ENCODE measurements around the gene RBKS.

Gene RBKS

DNA sequence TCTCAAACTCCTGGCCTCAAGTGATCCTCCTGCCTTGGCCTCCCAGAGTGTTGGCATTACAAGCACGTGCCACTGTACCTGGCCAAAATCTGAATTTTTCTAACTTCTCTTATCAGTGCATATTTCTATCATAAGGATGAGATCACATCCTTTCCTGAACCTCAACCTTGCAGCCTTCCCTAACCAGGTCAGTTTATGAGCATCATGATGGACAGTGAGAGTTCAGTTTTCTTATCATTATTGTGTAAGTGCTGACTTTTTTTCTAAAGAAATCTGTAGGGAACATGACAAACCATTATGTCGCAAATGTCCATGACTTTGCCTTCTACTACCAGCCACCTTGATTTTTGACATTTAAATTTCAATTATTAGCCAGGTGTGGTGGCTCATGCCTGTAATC, 87.1 kb downstream of the RBKS start:
- peaks cover 25 to 98% (median 76%) of the 10 kb centered on the region in 10 experiments for H3K4me1 ChIP-seq
- H4K20me1 ChIP-seq: no peaks in the 10 kb centered on the region
- peak overlapping the region in 10 of 11 experiments; percentile 53 to 99 (median 94); a peak in 19 of 22 replicates for H3K27ac ChIP-seq
- no peak overlapping the region for H3K4me3 ChIP-seq
- no peaks in the 10 kb centered on the region for H3K27me3 ChIP-seq
- 0 out of 22 replicates have a peak, but pooled peaks cover 0 to 9% (median 0%) of the 10 kb centered on the region in 11 experiments for H3K9me3 ChIP-seq (replicated peaks in 1 of 11)
- peak overlapping the region in 10 of 11 experiments; percentile 39 to 84 (median 77); a peak in 18 of 22 replicates for H3K4me2 ChIP-seq
- no peak for TF ChIP-seq Cebpa-rat (IDR thresholded peaks at IDR 0.05)
- H3K36me3 ChIP-seq: no peaks in the 10 kb centered on the region
- H3K9ac ChIP-seq: peak overlapping the region in 7 of 11 experiments; percentile 42 to 86 (median 64); a peak in 12 of 22 replicates

DNA sequence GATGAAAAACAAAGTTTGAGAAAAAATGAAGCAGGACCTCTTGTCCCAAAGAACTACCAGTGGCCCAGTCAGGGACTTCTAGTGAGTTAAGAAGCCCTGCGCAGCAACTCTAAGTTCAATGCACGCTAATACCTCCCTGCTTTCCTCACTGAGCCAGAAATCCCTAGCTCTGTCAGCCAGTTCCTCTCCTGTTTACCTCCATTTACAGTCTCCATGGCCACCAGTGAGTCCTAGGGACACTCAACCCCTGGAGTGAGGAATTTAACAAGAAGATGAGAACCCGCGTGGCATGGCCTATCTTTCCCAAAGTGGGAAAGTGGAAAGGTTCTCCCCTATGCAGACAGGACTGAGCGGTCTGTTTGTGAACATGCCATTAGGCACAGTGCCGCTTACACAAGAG, 87.6 kb downstream of the RBKS start:
- Histone ChIP-seq H3K9ac (peak overlapping the region in 5 of 11 experiments; percentile 38 to 86 (median 82); a peak in 9 of 22 replicates), H3K27me3 (no peaks in the 10 kb centered on the region), H4K20me1 (no peaks in the 10 kb centered on the region), H3K4me3 (no peak overlapping the region), H3K27ac (peak overlapping the region in 10 of 11 experiments; percentile 53 to 99 (median 94); a peak in 19 of 22 replicates), H3K4me2 (peak overlapping the region in 6 of 11 experiments; percentile 70 to 84 (median 80); a peak in 12 of 22 replicates), H3K4me1 (peaks cover 25 to 98% (median 75%) of the 10 kb centered on the region in 10 experiments), H3K9me3 (replicated peaks in 1 of 11) (0 out of 22 replicates have a peak, but pooled peaks cover 0 to 9% (median 0%) of the 10 kb centered on the region in 11 experiments), H3K36me3 (no peaks in the 10 kb centered on the region)
- no peak for TF ChIP-seq Cebpa-rat (IDR thresholded peaks at IDR 0.05)

DNA sequence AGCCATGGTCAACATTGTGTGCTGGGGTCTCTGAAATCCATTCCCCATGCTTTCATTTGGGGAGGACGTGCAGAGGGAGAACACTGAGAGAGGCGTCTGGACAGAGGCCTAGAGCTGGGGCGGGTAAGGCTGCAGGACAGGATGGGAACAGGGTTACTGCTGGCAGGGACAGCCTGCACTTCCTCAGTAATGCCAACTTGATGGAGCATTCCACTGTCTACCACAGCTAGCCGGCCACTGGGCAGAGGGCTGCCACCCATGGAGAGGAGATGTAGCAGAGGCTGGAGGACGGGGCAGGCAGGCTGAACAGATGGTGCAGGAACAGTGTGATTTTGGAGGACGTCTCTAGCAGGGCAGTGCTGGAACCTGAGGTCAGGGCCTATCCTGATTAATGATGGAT, 89.3 kb downstream of the RBKS start:
- H3K36me3 ChIP-seq: no peaks in the 10 kb centered on the region
- peak overlapping the region in 8 of 11 experiments; percentile 13 to 71 (median 45); a peak in 11 of 22 replicates for H3K27ac ChIP-seq
- peak overlapping the region in 4 of 11 experiments; percentile 12 to 86 (median 50); a peak in 8 of 22 replicates for H3K4me2 ChIP-seq
- H3K4me1 ChIP-seq: peaks cover 28 to 98% (median 75%) of the 10 kb centered on the region in 10 experiments
- H3K9me3 ChIP-seq (replicated peaks in 1 of 11): 0 out of 22 replicates have a peak, but pooled peaks cover 0 to 9% (median 0%) of the 10 kb centered on the region in 11 experiments
- no peaks in the 10 kb centered on the region for H3K27me3 ChIP-seq
- no peak for TF ChIP-seq Cebpa-rat (IDR thresholded peaks at IDR 0.05)
- no peaks in the 10 kb centered on the region for H4K20me1 ChIP-seq
- H3K9ac ChIP-seq: no peak overlapping the region
- H3K4me3 ChIP-seq: no peak overlapping the region

DNA sequence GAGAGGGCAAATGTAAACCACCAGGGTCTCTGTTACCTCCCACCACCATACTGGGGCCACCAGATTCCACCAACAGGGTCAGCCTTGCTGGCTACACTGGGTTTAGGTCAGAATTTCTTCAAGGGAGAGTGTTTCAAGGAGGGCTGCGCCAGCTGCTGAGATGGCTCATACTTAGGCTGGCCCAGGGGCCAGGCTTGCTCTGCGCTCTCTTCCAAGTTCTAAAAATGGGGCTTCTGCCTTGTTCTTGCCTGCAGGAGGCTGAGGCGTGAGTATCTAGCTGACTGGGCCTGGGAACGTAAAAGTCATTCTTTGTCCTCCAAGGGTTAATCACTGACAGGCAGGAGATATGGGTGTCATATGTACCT, 90.6 kb downstream of the RBKS start:
- Histone ChIP-seq H3K9ac (no peak overlapping the region), H4K20me1 (no peaks in the 10 kb centered on the region), H3K4me2 (peak overlapping the region in 7 of 11 experiments; percentile 29 to 88 (median 69); a peak in 14 of 22 replicates), H3K36me3 (no peaks in the 10 kb centered on the region), H3K4me3 (no peak overlapping the region), H3K27me3 (no peaks in the 10 kb centered on the region), H3K4me1 (peaks cover 23 to 98% (median 74%) of the 10 kb centered on the region in 10 experiments), H3K27ac (peak overlapping the region in 8 of 11 experiments; percentile 15 to 71 (median 54); a peak in 15 of 22 replicates), H3K9me3 (replicated peaks in 1 of 11) (0 out of 22 replicates have a peak, but pooled peaks cover 0 to 9% (median 0%) of the 10 kb centered on the region in 11 experiments)
- no peak for TF ChIP-seq Cebpa-rat (IDR thresholded peaks at IDR 0.05)

DNA sequence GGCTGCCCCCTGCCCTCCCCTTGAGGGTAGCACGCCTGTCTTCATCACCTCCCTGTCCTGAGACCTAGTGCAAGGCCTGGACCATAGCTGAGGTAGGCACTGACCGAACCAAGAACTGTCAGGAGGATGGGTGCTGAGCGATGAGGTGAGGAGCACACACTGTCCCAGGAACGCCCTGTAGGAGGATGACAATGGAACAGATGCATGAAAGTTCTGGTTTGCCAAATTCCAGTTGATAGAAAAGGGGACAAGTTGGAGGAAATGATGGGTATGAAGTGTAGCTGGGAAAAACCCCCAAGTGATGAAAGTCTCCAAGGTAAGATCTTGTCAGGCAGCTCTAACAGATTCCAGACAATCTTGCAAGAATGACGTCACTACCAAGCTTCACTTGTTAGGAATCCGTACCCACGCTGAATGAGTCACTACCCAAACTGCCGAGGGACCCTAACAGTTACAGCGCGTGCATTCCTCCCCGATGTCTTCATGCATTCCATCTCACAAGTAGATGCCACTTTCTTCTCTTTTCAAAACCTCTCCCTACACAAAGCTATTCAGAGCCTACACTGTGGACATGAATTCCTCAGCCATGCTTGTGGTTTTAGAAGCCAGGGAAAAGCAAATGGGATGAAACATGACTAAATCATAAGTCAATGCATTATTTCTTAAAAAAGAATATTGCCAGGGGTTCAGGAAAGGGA, 91.1 kb downstream of the RBKS start:
- no peak overlapping the region for H3K9ac ChIP-seq

DNA sequence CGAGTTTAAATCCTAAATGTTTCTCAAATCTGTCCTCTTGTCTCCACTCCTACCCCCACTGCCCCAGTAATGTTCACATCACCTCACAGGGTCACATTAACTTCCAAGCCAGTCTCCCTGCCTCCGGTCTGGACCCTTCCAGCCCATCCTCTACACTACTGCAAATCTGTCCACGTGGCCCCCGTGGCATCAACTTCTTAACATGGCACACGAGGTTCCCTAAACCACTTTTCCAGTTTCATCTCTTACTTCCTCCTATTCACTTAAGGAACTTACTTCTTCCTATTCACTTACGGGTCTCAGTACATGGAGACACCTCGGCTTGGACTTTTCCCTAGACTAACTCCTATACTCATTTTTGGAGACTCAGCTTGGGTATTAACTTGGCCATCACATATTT, 91.7 kb downstream of the RBKS start:
- Histone ChIP-seq H3K4me1 (peaks cover 11 to 91% (median 63%) of the 10 kb centered on the region in 10 experiments), H3K9me3 (replicated peaks in 1 of 11) (0 out of 22 replicates have a peak, but pooled peaks cover 0 to 9% (median 0%) of the 10 kb centered on the region in 11 experiments), H3K9ac (no peak overlapping the region), H3K4me2 (peak overlapping the region in 8 of 11 experiments; percentile 27 to 88 (median 68); a peak in 16 of 22 replicates), H3K4me3 (no peak overlapping the region), H3K27ac (peak overlapping the region in 9 of 11 experiments; percentile 25 to 71 (median 52); a peak in 14 of 22 replicates), H3K36me3 (no peaks in the 10 kb centered on the region), H4K20me1 (no peaks in the 10 kb centered on the region), H3K27me3 (no peaks in the 10 kb centered on the region)
- no peak for TF ChIP-seq Cebpa-rat (IDR thresholded peaks at IDR 0.05)

More for the DNA sequence above, 91.1 kb downstream of the RBKS start:
- Histone ChIP-seq H3K4me2 (peak overlapping the region in 8 of 11 experiments; percentile 27 to 88 (median 68); a peak in 15 of 22 replicates), H3K36me3 (no peaks in the 10 kb centered on the region), H3K4me3 (no peak overlapping the region), H3K27ac (peak overlapping the region in 9 of 11 experiments; percentile 31 to 71 (median 56); a peak in 16 of 22 replicates), H3K4me1 (peaks cover 17 to 96% (median 69%) of the 10 kb centered on the region in 10 experiments), H3K27me3 (no peaks in the 10 kb centered on the region), H4K20me1 (no peaks in the 10 kb centered on the region), H3K9me3 (replicated peaks in 1 of 11) (0 out of 22 replicates have a peak, but pooled peaks cover 0 to 9% (median 0%) of the 10 kb centered on the region in 11 experiments)
- no peak for TF ChIP-seq Cebpa-rat (IDR thresholded peaks at IDR 0.05)

DNA sequence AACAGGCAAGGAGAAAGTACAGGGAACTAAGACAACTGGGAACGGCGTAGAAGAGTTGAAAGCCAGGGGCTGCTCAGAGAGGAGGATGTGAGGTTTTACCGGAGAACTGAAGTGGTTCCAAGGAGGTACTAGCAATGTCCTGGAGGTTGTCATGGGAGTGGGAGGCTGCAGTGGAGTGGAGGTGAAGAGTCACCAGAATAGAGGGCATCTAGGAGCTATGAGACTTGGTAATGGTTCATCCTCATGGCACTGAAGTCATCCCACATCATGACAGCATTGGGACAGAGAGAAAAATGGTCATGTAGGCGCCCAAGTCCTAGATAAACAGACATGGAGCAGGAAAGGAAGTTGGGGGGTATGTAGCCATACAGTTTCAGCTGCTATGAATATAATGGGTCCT, 92.3 kb downstream of the RBKS start:
- H3K4me2 ChIP-seq: peak overlapping the region in 8 of 11 experiments; percentile 20 to 88 (median 68); a peak in 13 of 22 replicates
- H3K9ac ChIP-seq: no peak overlapping the region
- H3K27ac ChIP-seq: peak overlapping the region in 8 of 11 experiments; percentile 52 to 71 (median 62); a peak in 13 of 22 replicates
- 0 out of 22 replicates have a peak, but pooled peaks cover 0 to 9% (median 0%) of the 10 kb centered on the region in 11 experiments for H3K9me3 ChIP-seq (replicated peaks in 1 of 11)
- H3K36me3 ChIP-seq: no peaks in the 10 kb centered on the region
- H3K4me1 ChIP-seq: peaks cover 5 to 91% (median 58%) of the 10 kb centered on the region in 10 experiments; a peak in 17 of 20 replicates
- no peaks in the 10 kb centered on the region for H4K20me1 ChIP-seq
- no peak overlapping the region for H3K4me3 ChIP-seq
- H3K27me3 ChIP-seq: no peaks in the 10 kb centered on the region
- no peak for TF ChIP-seq Cebpa-rat (IDR thresholded peaks at IDR 0.05)

DNA sequence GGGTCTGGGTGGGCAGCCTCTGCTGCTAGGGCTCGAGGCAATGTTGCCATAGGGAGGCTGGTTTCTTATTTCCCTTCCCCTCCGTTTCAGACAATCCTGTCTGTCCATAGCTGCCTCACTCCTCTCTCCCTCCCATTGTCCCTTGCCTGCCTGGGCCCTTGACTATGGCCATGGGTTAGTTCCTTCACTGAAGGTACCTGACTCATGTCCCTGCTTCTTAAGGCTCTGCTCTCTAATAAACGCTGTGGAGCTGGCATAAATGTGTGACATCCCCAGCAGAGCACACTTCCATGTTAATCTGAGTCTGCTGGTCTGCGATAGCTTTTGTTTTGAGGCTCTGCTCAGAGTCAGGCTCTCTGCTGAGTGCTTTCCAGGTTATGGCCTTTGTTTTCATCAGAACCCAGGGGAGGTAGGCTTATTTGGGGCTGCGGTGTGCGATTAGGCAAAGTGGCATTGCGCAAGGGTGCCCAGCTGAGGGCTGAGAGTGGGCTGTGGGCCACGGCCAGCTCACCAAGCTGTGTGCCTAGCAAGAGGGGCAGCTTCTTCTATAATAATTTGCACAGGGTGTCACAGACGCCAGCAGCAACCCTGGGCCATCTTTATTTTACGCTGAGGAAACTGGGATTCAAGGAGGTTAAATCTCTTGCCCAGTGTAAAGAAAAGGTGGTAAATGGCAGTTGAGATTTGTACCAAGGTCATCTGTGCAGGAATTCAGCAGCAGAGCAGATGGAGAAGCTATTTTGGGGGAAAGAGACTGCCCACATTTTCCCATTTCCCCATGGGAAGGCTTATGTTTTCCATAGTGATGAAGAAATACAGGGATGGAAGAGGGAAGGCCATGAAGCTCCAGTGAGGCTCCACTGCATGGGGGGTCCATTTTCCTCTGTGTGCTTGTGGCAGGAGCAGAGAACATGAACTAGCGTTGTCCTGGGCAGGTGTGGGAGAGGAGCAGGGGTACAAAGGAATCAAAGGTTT, 93.1 kb downstream of the RBKS start:
- peak overlapping the region in 9 of 11 experiments; percentile 50 to 71 (median 60); a peak in 17 of 22 replicates for H3K27ac ChIP-seq
- peak overlapping the region in 5 of 11 experiments; percentile 16 to 38 (median 23); a peak in 7 of 22 replicates for H3K9ac ChIP-seq
- TF ChIP-seq Cebpa-rat (IDR thresholded peaks at IDR 0.05): peak in 5 of 11 experiments; percentile 24 to 72 (median 38); a peak in 5 of 22 replicates

More for the DNA sequence above, 93.1 kb downstream of the RBKS start:
- H3K4me3 ChIP-seq: no peak overlapping the region
- no peaks in the 10 kb centered on the region for H4K20me1 ChIP-seq
- peak overlapping the region in 10 of 11 experiments; percentile 20 to 88 (median 64); a peak in 18 of 22 replicates for H3K4me2 ChIP-seq
- no peaks in the 10 kb centered on the region for H3K36me3 ChIP-seq
- H3K27me3 ChIP-seq: no peaks in the 10 kb centered on the region
- 0 out of 22 replicates have a peak, but pooled peaks cover 0 to 9% (median 0%) of the 10 kb centered on the region in 11 experiments for H3K9me3 ChIP-seq (replicated peaks in 1 of 11)
- peaks cover 0 to 91% (median 54%) of the 10 kb centered on the region in 10 experiments; a peak in 17 of 20 replicates for H3K4me1 ChIP-seq
